Activated CD8-positive, alpha-beta memory T cell treated with anti-CD3 and anti-CD28 coated beads, Interleukin-2, amount 50 U/mL, for 4 hours (primary cell): ENCODE measurements around the gene NATD1.

ENCODE experiments used
- DNase-seq: peaks from one replicate; pipeline ENCODE4 v3.0.0-alpha.2; 2020

The NATD1 gene

GRCh38 chr17:21289902-21290571 lies 36.8 kb upstream of the NATD1 start:
- no peak for DNase-seq

- no peak for DNase-seq
Observed at GRCh38 chr17:21289175-21289901, 36.1 kb upstream of the NATD1 start.

- DNase-seq, result peak; percentile 36
Observed at GRCh38 chr17:21288571-21289017, 35.4 kb upstream of the NATD1 start.

- DNase-seq, result peak; percentile 98
Observed at GRCh38 chr17:21287703-21288449, 34.7 kb upstream of the NATD1 start.

GRCh38 chr17:21286909-21287702 lies 33.9 kb upstream of the NATD1 start:
- peak; percentile 47 for DNase-seq

GRCh38 chr17:21286066-21286770 lies 33.0 kb upstream of the NATD1 start:
- peak; percentile 38 for DNase-seq

GRCh38 chr17:21285164-21286065 lies 32.2 kb upstream of the NATD1 start:
- DNase-seq, result peak; percentile 17

GRCh38 chr17:21284319-21285163 lies 31.3 kb upstream of the NATD1 start, which contains the start of gene MAP2K3:
MAP2K3 (plus strand) TSS chr17:21284711; CDS start chr17:21284921, 210 bp downstream.
- peak; percentile 97 for DNase-seq

GRCh38 chr17:21283482-21284318 lies 30.5 kb upstream of the NATD1 start:
- DNase-seq, result no peak

GRCh38 chr17:21282850-21283249 lies 29.6 kb upstream of the NATD1 start:
- no peak for DNase-seq

- no peak for DNase-seq
Observed at GRCh38 chr17:21282231-21282630, 29.0 kb upstream of the NATD1 start.

GRCh38 chr17:21280081-21280518 lies 26.9 kb upstream of the NATD1 start:
- DNase-seq, result peak; percentile 92

- DNase-seq, result no peak
Observed at GRCh38 chr17:21279582-21279981, 26.4 kb upstream of the NATD1 start.

GRCh38 chr17:21279198-21279535 lies 26.0 kb upstream of the NATD1 start:
- no peak for DNase-seq

GRCh38 chr17:21278450-21279197 lies 25.4 kb upstream of the NATD1 start:
- peak; percentile 28 for DNase-seq

GRCh38 chr17:21277332-21277731 lies 24.1 kb upstream of the NATD1 start:
- DNase-seq, result no peak

GRCh38 chr17:21276264-21276588 lies 23.0 kb upstream of the NATD1 start:
- DNase-seq, result no peak

- peak; percentile 99 for DNase-seq
Observed at GRCh38 chr17:21275579-21276263, 22.5 kb upstream of the NATD1 start.
